ENCODE results near the gene SHISA2.
"Not testable (repeated sequence)": the region's sequence is repeated elsewhere in the genome, so short reads cannot be mapped to it uniquely, and the experiment has no call there.

SHISA2 gene

DNA sequence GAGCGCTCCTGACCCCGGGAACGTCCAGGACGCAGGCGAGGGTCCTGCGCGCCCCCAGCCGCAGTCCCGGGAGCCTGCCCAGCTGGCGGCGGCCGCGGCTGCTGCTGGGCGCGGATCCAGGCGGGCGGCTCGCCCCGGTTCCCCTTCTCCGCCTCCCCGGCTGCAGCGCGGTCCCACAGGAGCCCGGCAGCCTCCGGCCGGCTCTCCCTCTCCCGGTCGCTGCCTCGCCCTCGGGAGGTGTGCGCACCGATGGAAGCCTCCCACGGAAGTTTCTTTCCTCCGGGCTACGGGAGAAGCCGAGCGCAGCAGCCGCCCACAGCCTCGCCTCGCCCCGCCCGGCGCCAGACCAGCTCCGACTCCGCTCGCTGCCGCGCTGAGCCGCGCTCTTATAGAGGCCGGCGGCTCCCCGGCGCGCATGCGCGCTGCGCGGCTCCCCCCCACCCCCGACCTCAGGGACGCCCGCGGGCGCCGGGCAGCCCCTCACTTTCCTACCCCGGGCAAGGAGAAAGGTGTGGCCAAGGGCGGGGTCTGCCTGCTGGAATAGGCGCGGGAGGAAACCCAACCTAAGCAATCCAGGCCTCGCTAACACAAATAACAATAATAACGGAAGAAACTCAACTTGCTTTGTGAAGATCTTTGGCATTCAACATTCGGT is at the start of gene SHISA2:
Gene SHISA2 (minus strand): TSS at position 360 of the 655 bp plus-strand sequence. CDS start 1,041 bp downstream, outside the sequence.
- peak; percentile 60 to 73 for DNase-seq

- DNase-seq = no peak
Measured at GRCh38 chr13:26095846-26096610, 44.2 kb upstream of the SHISA2 start.

GRCh38 chr13:26095338-26095737 is 43.5 kb upstream of the SHISA2 start:
- no peak for DNase-seq

DNA sequence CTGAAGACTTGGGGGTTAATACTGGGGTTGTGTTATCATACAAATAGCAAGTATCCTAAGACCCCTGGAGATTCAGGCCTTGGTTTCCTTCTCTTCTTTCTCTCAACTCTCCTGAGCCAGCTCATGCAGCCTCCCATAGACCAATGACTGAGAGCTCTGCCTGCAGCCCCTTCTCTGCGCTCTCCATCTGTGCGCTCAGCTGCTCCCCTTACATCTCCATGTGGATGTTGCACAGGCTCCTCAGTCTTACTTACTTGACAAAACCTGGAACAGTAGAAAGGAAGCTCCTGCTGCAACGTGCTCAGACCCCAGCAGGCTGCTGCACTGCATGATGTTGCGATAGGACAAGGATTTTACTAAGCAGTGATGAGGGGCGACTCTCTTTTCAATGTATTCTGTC is 25.0 kb upstream of the SHISA2 start:
- DNase-seq = not testable (repeated sequence)

DNA sequence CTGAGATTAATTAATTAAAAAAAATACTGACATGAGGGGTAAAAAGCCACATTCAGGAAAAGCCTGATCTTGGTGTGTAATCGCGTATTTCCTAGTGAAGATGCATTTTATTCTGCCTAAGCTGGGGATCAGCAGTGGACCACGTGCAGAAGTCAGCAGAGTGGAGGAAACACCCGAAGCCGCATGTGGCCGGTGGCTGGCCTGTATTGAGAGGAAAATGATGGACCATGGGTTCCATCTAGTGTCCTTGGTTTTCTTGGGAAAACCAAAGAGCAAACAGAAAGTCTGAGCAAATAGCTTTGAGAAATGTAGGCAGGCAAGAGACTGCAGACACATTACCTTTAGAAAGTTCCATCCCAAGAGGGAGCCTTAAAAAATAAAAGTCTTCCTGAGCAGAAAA is 23.7 kb upstream of the SHISA2 start:
- no peak for DNase-seq

GRCh38 chr13:26074706-26075105 is 22.9 kb upstream of the SHISA2 start:
- no peak for DNase-seq

- DNase-seq = not testable (repeated sequence)
Measured at GRCh38 chr13:26072335-26072734, 20.5 kb upstream of the SHISA2 start.

GRCh38 chr13:26071691-26072090 is 19.9 kb upstream of the SHISA2 start:
- no peak for DNase-seq

DNA sequence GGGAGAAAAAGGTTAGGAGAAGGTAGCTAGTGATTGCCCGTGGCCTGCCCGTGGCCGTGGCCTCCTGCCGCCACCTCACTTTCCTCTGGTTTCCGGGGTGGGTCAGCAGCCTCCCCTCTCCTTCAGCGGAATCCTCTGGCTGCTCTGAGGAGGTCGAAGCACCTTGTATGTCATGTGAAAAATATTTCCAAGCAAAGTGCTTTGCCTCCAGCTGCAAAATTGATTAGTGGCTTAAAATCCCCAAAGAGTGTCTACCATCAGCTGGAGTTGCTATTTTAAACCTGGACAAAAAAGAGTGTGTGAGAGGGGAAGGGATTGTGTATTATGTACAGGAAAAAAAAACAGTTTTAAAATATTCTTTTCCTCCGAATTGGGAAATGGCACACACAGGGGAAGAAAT is 17.8 kb upstream of the SHISA2 start:
- not testable (repeated sequence) for DNase-seq

DNA sequence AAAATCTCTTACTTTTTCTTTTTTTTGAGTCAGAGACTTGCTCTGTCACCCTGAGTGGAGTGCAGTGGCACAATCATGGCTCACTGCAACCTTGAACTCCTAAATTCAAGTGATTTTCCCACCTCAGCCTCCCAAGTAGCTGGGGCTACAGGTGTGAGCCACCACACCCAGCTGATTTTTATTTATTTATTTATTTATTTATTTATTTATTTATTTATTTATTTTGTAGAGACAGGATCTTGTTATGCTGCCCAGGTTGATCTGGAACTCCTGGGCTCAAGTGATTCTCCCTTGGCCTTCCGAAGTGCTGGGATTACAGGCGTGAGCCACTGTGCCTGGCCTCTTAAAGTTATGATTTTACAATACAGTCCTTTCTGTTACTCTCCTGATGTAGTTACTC is 16.6 kb upstream of the SHISA2 start:
- DNase-seq = not testable (repeated sequence)

DNA sequence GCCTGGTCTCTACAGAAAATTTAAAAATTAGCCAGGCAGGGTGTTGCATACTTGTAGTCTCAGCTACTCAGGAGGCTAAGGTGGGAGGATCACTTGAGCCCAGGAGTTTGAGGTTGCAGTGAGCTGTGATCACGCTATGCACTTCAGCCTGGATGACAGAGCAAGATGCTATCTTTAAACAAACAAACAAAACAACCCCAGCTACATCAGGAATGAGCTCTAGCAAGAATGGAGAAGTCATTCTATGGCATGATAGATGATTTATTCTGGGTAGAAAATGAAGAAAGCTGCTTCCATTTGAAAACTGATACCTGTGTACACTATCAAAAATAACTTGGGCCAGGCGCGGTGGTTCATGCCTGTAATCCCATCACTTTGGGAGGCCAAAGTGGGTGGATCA is 15.8 kb upstream of the SHISA2 start:
- DNase-seq = no peak

DNA sequence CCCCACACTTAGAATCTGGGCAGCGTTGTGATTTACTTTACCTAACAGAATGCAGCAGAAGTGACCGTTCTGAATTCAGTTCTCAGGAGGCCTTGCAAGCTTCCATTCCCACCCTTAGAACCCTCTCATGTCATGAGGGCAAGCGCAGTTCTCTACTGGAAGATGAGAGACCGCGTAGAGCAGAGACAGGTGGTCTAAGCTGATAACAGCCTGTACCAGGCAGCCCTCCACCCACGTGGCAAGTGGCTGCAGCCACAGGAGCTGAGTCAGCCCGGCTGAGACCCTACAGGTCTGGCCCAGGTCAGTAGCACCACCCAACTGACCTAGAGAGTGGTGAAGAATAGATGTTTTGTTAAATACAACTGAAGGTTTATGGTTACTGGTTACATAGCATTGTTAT is 14.7 kb upstream of the SHISA2 start:
- DNase-seq = not testable (repeated sequence)

DNA sequence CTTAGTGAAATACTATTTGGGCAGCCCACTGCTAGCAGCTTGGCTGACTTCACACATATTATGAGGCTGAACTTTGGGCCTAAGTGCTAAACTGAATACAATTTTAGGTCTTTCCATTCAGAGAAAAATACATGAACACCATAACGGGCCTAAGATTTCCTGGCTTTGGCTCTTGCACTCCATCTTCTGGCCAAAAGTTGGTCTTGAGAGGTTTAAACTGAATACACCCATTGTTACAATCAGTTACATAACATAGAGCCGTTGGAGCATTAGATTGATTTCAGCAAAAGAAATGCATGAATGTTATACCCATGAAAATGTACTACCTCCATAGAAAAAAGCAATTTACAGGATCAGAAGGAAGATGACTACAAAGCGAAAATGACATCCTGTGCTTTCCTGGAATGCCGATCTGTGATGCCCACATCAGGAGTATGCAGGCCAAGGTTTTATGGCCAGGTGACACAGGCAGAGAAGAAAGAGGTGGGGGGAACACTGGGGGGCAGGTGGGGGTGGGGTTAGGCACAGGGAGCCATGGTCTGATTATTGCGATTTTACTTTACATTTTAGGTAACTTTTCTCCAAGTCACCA is 11.1 kb upstream of the SHISA2 start:
- peak in 1 of 2 experiments; percentile 30 for DNase-seq

DNA sequence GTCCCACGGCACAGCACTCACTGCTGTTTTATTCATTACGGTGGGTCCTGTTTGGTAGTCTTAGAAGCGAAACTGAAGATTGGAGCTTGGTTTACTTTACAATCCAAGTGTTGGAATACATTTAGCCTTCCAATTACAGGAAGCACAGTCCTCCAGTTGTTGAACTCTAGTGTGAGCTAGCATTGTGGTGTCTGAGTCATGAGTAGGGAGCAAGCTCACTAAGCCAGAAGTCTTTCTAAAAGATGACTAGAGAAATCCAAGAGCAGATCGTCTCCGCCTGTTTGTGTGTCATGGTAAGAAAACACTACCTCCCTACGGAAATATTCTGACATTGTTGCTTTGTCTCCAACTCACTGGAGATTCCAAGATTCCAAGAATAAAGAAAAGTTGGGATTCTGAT is 10.1 kb upstream of the SHISA2 start:
- no peak for DNase-seq

GRCh38 chr13:26061256-26061655 is 9.4 kb upstream of the SHISA2 start:
- no peak for DNase-seq

DNA sequence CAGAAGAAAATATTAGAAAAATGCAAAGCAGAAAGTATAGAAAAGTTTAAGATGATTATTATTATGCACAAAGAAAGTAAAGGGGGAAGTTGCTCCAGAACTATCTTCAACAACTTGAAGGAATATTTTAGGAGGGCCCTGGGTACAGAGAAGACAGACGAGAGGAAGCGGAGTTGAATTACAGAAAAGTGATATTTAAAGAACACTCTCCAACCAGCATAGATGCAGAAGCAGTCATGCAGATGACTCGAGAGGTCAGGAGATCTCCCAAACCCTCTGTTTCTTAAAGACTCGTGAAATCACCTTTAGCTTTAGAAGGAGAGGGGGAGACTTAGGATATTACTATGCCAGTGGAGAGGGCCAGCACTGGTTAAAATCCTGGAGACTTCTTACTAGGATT is 8.5 kb upstream of the SHISA2 start:
- DNase-seq = no peak

DNA sequence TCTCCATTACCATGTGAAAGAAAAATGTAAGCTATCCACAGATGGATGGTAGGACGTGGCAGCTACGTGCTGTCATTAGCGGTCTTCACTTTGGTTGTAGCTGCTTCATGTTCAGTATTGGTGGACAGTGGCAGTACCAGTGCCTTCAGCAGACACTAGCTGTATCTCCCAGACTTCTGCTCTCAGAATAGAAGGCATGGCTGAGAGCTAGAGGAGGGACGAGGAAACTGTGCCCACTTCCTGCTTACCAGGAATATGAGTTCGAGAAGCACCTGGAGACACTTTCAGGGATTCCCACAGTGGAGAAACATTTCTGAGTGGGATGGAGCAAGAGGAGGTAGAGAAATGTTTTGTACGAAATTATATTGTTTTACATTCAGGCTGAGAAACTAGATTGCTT is 6.9 kb upstream of the SHISA2 start:
- no peak for DNase-seq

DNA sequence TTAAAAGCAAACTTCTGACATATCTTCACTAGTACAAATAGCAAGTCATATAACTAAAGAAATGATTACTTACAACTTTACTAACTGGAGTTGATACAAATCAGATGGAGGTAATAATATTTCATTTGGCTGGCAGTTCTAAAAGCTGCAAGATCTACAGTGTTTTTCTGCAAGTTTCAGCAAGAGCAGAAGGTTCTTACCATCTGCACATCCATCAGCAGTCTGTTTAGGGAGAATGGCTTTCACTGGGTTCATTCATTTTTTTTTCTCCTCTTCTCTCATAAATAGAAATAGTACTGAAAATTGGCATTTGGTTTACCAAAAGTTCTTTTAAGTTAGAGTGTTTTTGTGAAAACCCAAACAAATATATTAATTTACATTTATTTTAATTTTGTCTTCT is 3.1 kb upstream of the SHISA2 start:
- DNase-seq = no peak

DNA sequence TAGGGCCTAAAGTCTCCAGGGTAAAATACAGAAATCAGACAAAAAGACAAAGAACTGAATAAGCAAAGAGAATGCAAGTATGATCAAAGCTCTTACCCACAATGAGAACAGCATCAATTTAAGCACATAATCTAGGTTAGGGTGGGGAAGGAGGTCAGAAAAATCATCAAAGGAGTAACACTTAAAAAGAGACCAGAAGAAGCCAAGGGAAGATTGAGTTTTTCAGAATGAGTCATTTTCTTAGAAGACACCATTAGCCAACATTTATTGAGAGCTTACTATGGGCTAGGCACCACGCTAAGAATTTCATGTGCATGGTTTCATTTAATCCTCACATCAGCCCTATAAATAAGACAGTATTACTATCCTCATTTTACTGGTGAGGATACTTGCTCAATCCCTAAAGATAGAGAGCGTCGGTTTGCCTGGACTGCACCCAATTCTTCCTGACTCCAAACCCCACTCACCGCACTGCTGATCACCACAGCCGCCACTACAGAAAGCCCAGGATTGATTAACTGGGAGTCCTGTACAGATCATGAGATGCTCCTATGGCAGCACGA is 1.7 kb upstream of the SHISA2 start:
- no peak for DNase-seq

- no peak for DNase-seq
Measured at GRCh38 chr13:26052337-26052736, 521 bp upstream of the SHISA2 start.

- peak in 1 of 2 experiments; percentile 36 for DNase-seq
Measured at GRCh38 chr13:26051231-26051656, 572 bp downstream of the SHISA2 start.

- DNase-seq = peak; percentile 36 to 50
Measured at GRCh38 chr13:26050568-26051230, 1.1 kb downstream of the SHISA2 start.

DNA sequence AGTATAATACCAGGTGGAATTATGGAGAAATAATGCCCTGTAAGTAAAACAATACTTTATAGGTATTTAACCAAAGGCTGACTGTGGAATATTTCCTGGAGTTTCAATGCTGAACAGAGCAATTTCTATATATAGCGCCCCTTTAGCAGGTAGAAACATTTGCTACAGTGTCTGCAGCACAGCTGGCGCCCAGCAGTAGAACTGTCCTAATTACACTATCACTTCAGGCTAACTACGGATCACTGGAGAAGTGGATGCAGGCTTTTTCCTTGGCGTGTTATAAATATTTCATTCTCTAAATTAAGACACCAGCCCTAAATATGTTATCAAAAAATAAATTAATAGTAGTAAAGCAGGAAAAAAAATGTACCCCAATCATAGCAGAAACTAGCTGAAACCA is 3.1 kb downstream of the SHISA2 start:
- DNase-seq = no peak

Data from activated T-cell treated with anti-CD3 and anti-CD28 coated beads, Interleukin-2, amount 50 U/mL, for 48 hours (primary cell).